Prostate gland (tissue), 2 donors: ENCODE results near the gene GPR108. TPM values are rescaled to one million over a fixed set of nuclear protein-coding genes. Genes with fewer than 3 reads are reported as not detected.

ENCODE experiments used
- DNase-seq: peaks from one replicate; pipeline ENCODE4 v3.0.0-alpha.2; 2019; ENCODE audit warnings: low spot score
- H3K27ac ChIP-seq, 2 donors: fragments of 200-600 bp; sonication (generic); 2 replicates each; pipeline ENCODE4 v1.5.1; 2017 to 2019
- H3K27me3 ChIP-seq: fragments of 200-600 bp; sonication (generic); replicated peaks from 2 replicates; pipeline ENCODE4 v1.5.1; 2019; ENCODE audit not compliant: insufficient read depth
- H3K36me3 ChIP-seq, 2 donors: fragments of 200-600 bp; sonication (generic); 1 replicate in 1 of 2; 2 replicates in 1 of 2; pipeline versions ENCODE4 v1.5.1 to v1.8.1; 2017 to 2019
- H3K4me1 ChIP-seq: fragments of 200-600 bp; sonication (generic); replicated peaks from 2 replicates; pipeline ENCODE4 v1.5.1; 2019
- H3K4me3 ChIP-seq, 2 donors: fragments of 200-600 bp; sonication (generic); 2 replicates each; pipeline ENCODE4 v1.5.1; 2017 to 2019
- H3K9me3 ChIP-seq: fragments of 200-600 bp; sonication (generic); 2 replicates; pipeline ENCODE4 v1.5.1; 2017
- POLR2A ChIP-seq: fragments of 450-650 bp; IDR thresholded peaks from one replicate; pipeline ENCODE4 v1.6.1; 2016; ENCODE audit warnings: antibody characterized with exemption, mild to moderate bottlenecking
- POLR2AphosphoS5 ChIP-seq: sonication (generic); formaldehyde crosslinking; IDR thresholded peaks from one replicate; pipeline ENCODE4 v1.6.1; 2017; ENCODE audit warnings: antibody characterized with exemption
- WGBS: methylation state at CpG from one replicate; pipeline ENCODE4 v1.1.5; 2018; 5-methylcytosine and 5-hydroxymethylcytosine counted together
- intact Hi-C: fragments of 100-400 bp; cut with DNase I; formaldehyde crosslinking; loops from one replicate; pipeline ENCODE4 v1.14.2; 2022
- total RNA-seq, 2 donors: library from RNA; depleted of rRNA; stranded (reverse); fragments of >200 nt; gene quantifications; one replicate each; pipeline ENCODE4 v1.1.0, GENCODE V29; 2016
- TF ChIP-seq, protein P1 (sequence below), 4 experiments: fragments of 200-600 bp in 2 of 4; fragments of 450-650 bp in 2 of 4; sonication (generic) in 2 of 4; IDR thresholded peaks; 1 replicate in 3 of 4; 2 replicates in 1 of 4; pipeline ENCODE4 v1.5.1; 2016 to 2019; ENCODE audit warnings: antibody characterized with exemption in 4 of 4, mild to moderate bottlenecking in 2 of 4, moderate library complexity in 2 of 4

GPR108 gene
- total RNA-seq, 2 donors from 2014 or later, result 62.7 to 98.0 TPM

DNA sequence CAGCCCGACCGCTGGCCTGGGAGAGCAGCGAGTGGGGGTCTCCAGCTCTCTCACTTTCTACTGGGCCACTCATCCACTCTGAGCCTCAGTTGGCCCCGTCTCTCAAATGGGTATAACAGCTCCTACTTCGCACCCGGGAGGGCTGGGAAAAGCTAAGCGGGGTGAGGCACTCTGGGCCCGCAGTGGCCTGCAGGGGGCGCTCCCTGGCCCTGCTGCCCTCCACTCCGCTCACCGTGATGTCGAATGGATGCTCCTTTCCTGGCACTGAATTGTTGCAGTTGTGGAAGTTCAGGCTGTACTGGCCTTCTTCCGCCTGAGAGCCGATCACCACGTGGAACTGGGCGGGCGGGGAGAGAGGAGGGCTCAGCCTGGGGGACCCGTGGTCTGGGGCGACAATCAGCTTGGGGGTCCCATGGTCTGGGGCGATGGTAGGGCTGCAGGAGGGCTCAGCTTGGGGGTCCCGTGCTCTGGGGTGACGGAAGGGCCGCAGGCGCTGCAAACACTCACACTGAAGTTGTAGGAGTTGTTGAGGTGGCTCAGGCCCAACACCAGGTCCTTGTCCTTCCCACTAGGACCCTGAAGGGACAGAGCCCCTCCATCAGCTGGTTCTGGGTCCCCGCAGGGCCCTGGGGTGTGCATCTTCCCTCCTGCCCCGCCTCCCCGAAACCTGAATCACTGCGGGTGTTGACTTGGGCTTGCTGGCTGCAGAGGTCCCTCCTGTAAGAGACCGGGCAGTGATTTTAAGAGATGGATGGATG is 3.9 kb downstream of the GPR108 start:
- 91% methylated on average over 29 of the region's 29 CpGs for WGBS
- Histone ChIP-seq H3K4me3 (no peak overlapping the region), H3K27me3 (no peaks in the 10 kb centered on the region), H3K27ac (no peak overlapping the region), H3K36me3 (peaks cover 0 to 7% of the 10 kb centered on the region in 2 donors), H3K4me1 (peaks cover 13% of the 10 kb centered on the region), H3K9me3 (no peaks in the 10 kb centered on the region)
- no peak for DNase-seq
- TF ChIP-seq POLR2AphosphoS5 (no peak), POLR2A (no peak)
- TF ChIP-seq, protein P1, sequence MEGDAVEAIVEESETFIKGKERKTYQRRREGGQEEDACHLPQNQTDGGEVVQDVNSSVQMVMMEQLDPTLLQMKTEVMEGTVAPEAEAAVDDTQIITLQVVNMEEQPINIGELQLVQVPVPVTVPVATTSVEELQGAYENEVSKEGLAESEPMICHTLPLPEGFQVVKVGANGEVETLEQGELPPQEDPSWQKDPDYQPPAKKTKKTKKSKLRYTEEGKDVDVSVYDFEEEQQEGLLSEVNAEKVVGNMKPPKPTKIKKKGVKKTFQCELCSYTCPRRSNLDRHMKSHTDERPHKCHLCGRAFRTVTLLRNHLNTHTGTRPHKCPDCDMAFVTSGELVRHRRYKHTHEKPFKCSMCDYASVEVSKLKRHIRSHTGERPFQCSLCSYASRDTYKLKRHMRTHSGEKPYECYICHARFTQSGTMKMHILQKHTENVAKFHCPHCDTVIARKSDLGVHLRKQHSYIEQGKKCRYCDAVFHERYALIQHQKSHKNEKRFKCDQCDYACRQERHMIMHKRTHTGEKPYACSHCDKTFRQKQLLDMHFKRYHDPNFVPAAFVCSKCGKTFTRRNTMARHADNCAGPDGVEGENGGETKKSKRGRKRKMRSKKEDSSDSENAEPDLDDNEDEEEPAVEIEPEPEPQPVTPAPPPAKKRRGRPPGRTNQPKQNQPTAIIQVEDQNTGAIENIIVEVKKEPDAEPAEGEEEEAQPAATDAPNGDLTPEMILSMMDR (IDR thresholded peaks at IDR 0.05), result no peak
- intact Hi-C loops, result loop anchor here (10.0 kb wide), 1 partner anchor 199 kb away; the partner anchor contains the start of gene TNFSF9

DNA sequence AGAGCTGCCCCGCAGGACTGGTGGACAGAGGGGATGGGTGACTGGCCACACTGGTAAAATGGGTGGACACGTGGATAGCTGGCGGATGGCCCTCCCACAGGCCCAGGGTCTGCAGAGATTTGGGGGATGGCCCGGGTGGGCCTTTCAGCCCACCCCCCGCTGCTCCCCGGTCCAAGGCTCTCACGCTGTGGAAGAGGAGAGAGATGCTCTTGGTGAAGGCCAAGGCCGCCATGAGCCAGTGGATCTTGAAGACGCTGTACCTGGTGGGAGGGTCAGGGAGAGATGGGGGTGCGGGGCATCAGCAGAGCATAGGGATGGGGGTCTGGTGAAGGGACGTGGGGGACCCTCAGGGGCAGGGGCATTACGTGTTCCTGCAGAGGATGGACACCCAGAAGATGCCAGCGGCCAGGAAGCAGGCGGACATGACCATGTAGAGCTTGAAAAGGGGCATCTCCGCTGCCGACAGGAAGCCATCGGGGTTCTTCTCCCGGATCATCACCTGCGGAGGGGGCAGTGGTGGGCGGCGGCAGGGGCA is 4.5 kb downstream of the GPR108 start:
- Histone ChIP-seq H3K36me3 (peaks cover 0 to 7% of the 10 kb centered on the region in 2 donors), H3K9me3 (no peaks in the 10 kb centered on the region), H3K27me3 (no peaks in the 10 kb centered on the region), H3K4me3 (no peak overlapping the region), H3K27ac (no peak overlapping the region), H3K4me1 (peaks cover 8% of the 10 kb centered on the region)
- DNase-seq, result no peak
- TF ChIP-seq, protein P1 (IDR thresholded peaks at IDR 0.05), result no peak
- TF ChIP-seq POLR2A, result no peak
- TF ChIP-seq POLR2AphosphoS5, result no peak
- intact Hi-C loops, result loop anchor here (10.0 kb wide), 1 partner anchor 198 kb away; the partner anchor contains the start of gene TNFSF9
- whole genome bisulfite sequencing, result 96% methylated on average over 20 of the region's 21 CpGs

DNA sequence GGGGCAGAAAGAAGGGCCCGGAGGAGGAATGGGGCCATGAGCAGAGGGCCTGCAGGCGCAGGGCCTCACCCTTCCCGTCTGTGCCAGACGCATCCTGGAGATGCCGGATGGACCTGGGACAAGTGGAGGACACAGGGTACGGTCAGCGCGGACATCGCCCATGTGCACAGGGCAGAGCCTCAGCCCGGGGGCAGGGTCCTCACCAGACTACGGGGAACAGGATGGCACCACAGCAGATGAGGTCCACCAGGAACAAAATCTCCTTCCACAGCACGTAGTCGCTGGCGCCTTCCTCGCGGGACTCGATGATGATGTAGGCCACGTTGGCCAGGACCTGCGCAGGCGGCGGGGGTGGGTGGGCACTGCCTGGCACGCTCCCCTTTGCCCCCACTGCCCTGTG is 5.6 kb downstream of the GPR108 start:
- intact Hi-C loops, result loop anchor here (10.0 kb wide), 1 partner anchor 197 kb away; the partner anchor contains the start of gene TNFSF9
- peaks cover 8% of the 10 kb centered on the region for H3K4me1 ChIP-seq
- no peak overlapping the region for H3K4me3 ChIP-seq
- WGBS, result 95% methylated on average over 22 of the region's 22 CpGs
- peaks cover 0 to 7% of the 10 kb centered on the region in 2 donors for H3K36me3 ChIP-seq
- DNase-seq, result no peak
- H3K9me3 ChIP-seq, result no peaks in the 10 kb centered on the region
- H3K27me3 ChIP-seq, result no peaks in the 10 kb centered on the region
- TF ChIP-seq, protein P1 (IDR thresholded peaks at IDR 0.05), result no peak
- no peak for TF ChIP-seq POLR2AphosphoS5
- TF ChIP-seq POLR2A, result no peak
- peak overlapping the region in 1 of 2 donors; percentile 78 for H3K27ac ChIP-seq

DNA sequence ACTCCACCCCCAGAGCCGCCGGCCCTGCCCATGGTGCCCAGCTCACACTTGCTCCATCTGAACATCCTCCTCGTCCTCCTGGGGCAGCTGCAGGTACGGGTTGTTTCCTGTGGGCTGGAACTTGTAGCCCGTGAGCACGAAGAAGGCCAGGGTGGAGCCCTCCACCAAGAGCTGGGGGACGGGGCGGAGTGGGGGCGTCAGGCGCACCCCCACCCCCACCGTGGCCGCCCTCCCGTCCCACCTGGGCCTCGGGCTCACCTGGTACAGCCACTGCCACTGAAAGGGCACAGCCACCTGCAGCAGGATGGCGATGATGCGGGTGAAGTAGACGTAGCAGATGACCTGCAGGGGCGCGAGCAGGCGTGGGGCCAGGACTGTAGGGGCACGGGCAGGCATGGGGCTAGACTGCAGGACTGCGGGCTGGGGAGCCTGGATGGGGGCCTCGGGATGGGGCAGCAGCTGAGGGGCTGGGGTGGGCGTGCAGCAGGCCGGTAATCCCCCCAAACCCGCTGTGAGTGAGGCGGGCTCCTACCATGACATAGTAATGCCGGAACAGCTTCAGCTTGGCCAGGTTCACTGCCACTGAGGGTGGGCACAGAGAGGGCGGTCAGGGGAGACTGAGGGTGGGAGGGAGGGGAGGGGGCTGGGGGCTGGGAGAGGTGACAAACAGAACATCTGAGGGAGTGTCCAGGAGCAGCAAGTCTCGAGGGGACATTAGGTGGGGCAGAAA is 6.3 kb downstream of the GPR108 start:
- no peak for DNase-seq
- no peak for TF ChIP-seq POLR2A
- TF ChIP-seq POLR2AphosphoS5, result no peak
- TF ChIP-seq, protein P1 (IDR thresholded peaks at IDR 0.05), result no peak
- Histone ChIP-seq H3K36me3 (peaks cover 0 to 7% of the 10 kb centered on the region in 2 donors), H3K27me3 (no peaks in the 10 kb centered on the region), H3K27ac (peak overlapping the region; percentile 75 to 78), H3K4me1 (peaks cover 8% of the 10 kb centered on the region), H3K4me3 (peak overlapping the region in 1 of 2 donors; percentile 32), H3K9me3 (no peaks in the 10 kb centered on the region)
- intact Hi-C loops, result loop anchor here (10.0 kb wide), 1 partner anchor 196 kb away; the partner anchor contains the start of gene TNFSF9
- 88% methylated on average over 17 of the region's 30 CpGs for WGBS
